Prostate gland (tissue), 2 donors: ENCODE measurements around the gene HBG1.

Source experiments
- POLR2A ChIP-seq: fragments of 450-650 bp; IDR thresholded peaks from one replicate; pipeline ENCODE4 v1.6.1; 2016; ENCODE audit warnings: antibody characterized with exemption, mild to moderate bottlenecking
- POLR2AphosphoS5 ChIP-seq: sonication (generic); formaldehyde crosslinking; IDR thresholded peaks from one replicate; pipeline ENCODE4 v1.6.1; 2017; ENCODE audit warnings: antibody characterized with exemption
- TF ChIP-seq, protein P1 (sequence below), 4 experiments: fragments of 200-600 bp in 2 of 4; fragments of 450-650 bp in 2 of 4; sonication (generic) in 2 of 4; IDR thresholded peaks; 1 replicate in 3 of 4; 2 replicates in 1 of 4; pipeline ENCODE4 v1.5.1; 2016 to 2019; ENCODE audit warnings: antibody characterized with exemption in 4 of 4, mild to moderate bottlenecking in 2 of 4, moderate library complexity in 2 of 4

DNA sequence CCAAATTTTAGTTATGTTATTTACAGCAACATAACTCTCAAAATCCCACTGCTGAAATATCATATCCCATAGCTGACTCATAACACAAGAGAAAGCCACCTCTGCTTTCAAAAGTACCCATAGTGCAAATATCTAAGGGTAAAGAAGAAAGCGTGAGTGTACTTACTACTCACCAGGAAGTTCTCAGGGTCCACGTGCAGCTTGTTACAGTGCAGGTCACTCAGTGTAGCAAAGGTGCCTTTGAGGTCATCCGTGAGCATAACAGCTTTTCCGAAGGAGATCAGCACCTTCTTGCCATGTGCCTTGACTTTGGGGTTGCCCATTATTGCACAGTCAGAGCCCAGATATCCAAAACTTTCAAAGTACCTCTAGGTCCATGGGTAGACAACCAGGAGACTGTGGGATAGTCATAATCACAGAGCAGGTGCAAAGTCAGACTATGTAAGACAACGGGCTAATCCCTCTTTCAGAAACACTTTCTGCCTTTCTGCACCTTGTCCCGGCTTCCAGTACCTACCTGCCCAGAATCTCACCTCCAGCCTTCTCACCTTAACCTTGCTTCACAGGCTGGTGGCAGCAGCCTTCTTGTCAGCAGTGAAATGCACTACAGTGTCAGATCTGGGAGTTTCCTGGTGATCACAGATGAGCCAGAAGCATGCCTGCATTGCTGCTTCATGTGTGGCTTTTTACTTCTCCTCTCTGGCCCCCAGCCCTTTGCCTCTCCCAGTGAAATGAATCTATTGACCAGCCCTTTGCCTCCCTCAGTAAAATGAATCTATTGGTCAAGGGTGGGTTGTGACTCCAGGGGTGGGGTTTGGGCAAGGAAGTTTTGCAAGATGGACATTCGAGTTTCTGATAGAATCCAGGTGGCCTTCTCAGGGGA is 6.5 kb downstream of the HBG1 start:
- TF ChIP-seq POLR2A (no peak), POLR2AphosphoS5 (no peak)
- TF ChIP-seq, protein P1, sequence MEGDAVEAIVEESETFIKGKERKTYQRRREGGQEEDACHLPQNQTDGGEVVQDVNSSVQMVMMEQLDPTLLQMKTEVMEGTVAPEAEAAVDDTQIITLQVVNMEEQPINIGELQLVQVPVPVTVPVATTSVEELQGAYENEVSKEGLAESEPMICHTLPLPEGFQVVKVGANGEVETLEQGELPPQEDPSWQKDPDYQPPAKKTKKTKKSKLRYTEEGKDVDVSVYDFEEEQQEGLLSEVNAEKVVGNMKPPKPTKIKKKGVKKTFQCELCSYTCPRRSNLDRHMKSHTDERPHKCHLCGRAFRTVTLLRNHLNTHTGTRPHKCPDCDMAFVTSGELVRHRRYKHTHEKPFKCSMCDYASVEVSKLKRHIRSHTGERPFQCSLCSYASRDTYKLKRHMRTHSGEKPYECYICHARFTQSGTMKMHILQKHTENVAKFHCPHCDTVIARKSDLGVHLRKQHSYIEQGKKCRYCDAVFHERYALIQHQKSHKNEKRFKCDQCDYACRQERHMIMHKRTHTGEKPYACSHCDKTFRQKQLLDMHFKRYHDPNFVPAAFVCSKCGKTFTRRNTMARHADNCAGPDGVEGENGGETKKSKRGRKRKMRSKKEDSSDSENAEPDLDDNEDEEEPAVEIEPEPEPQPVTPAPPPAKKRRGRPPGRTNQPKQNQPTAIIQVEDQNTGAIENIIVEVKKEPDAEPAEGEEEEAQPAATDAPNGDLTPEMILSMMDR (IDR thresholded peaks at IDR 0.05) = no peak
